Measurements from ENCODE around the gene LMTK2.
"Not testable (repeated sequence)": the region's sequence is repeated elsewhere in the genome, so short reads cannot be mapped to it uniquely, and the experiment has no call there.

The LMTK2 gene

GRCh38 chr7:98216941-98217622 is 110.4 kb downstream of the LMTK2 start:
- Histone ChIP-seq H3K27me3 (replicated peaks; ENCODE audit: control insufficient read depth, insufficient read depth, low read length) (no peaks in the 10 kb centered on the region), H3K9me3 (ENCODE audit: control insufficient read depth, low read length) (no peaks in the 10 kb centered on the region), H3K4me3 (ENCODE audit: low read length) (no peak overlapping the region), H3K4me1 (ENCODE audit: control insufficient read depth, insufficient read depth, low read length) (no peaks in the 10 kb centered on the region), H3K9ac (ENCODE audit: low read length) (no peak overlapping the region), H3K36me3 (ENCODE audit: control insufficient read depth, insufficient read depth, low read length, severe bottlenecking) (peaks cover 8% of the 10 kb centered on the region)
- no peak for DNase-seq (ENCODE audit: low read depth)

DNA sequence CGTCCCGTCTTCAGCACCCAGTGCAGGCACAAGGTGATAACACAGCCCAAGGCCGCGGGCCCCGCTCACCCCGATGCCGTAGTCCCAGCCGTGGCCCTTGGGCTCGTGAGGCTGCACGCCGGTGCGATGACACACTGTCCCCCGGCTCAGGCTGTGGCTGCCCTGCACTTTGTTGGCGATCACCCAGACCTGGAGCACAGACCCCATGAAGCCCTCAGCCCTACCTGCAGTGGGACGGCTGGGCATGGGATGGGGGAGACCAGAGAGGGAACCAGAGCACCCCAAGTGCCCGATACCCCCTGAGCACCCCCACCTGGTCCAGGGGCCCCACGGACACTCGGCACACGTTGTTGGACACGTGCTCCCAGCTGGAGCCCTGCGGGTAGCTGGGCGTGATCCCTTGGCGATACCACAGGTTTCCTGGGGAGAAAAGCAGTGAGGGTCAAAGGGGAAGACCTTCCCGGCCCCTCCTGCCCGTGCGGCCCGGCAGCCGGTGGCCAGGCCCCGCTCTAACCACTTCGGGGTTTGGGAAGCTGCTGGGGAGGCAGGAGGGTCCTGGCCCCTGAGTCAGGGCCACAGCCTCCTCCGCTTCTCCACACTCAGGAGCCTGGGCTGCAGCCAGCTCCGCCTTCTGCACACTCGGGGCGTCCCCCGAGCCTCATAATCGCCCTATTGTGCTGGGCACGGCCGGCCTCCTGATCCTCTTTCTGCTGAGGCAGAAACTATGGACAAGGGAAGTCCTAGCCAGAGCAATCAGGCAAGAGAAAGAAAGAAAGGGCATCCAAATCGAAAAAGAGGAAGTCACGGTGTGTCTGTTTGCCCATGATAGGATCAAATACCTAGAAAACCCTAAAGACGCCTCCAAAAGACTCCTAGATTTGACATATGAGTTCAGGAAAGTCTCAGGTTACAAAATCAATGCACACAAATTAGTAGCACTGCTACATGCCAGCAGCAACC is 111.2 kb downstream of the LMTK2 start:
- Histone ChIP-seq H3K4me1 (ENCODE audit: control insufficient read depth, insufficient read depth, low read length) (no peaks in the 10 kb centered on the region), H3K36me3 (ENCODE audit: control insufficient read depth, insufficient read depth, low read length, severe bottlenecking) (peaks cover 9% of the 10 kb centered on the region), H3K27me3 (replicated peaks; ENCODE audit: control insufficient read depth, insufficient read depth, low read length) (no peaks in the 10 kb centered on the region), H3K9ac (ENCODE audit: low read length) (no peak overlapping the region), H3K9me3 (ENCODE audit: control insufficient read depth, low read length) (no peaks in the 10 kb centered on the region), H3K4me3 (ENCODE audit: low read length) (no peak overlapping the region)
- no peak for DNase-seq (ENCODE audit: low read depth)

DNA sequence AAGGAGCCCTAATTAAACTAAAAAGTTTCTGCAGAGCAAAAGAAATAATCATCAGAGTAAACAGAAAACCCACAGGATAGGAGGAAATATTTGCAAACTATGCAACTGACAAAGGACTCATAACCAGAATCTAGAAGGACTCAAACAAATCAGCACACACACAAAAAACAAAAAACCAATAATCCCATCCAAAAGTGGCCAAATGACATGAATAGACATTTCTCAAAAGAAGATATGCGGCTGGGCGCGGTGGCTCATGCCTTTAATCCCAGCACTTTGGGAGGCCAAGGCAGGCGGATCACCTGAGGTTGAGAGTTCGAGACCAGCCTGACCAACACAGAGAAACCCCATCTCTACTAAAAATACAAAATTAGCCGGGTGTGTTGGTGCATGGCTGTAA is 112.7 kb downstream of the LMTK2 start:
- H3K9ac ChIP-seq (ENCODE audit: low read length); H3K27me3 ChIP-seq (replicated peaks; ENCODE audit: control insufficient read depth, insufficient read depth, low read length); H3K9me3 ChIP-seq (ENCODE audit: control insufficient read depth, low read length); H3K36me3 ChIP-seq (ENCODE audit: control insufficient read depth, insufficient read depth, low read length, severe bottlenecking); DNase-seq (ENCODE audit: low read depth); H3K4me3 ChIP-seq (ENCODE audit: low read length); H3K4me1 ChIP-seq (ENCODE audit: control insufficient read depth, insufficient read depth, low read length): not testable (repeated sequence)

DNA sequence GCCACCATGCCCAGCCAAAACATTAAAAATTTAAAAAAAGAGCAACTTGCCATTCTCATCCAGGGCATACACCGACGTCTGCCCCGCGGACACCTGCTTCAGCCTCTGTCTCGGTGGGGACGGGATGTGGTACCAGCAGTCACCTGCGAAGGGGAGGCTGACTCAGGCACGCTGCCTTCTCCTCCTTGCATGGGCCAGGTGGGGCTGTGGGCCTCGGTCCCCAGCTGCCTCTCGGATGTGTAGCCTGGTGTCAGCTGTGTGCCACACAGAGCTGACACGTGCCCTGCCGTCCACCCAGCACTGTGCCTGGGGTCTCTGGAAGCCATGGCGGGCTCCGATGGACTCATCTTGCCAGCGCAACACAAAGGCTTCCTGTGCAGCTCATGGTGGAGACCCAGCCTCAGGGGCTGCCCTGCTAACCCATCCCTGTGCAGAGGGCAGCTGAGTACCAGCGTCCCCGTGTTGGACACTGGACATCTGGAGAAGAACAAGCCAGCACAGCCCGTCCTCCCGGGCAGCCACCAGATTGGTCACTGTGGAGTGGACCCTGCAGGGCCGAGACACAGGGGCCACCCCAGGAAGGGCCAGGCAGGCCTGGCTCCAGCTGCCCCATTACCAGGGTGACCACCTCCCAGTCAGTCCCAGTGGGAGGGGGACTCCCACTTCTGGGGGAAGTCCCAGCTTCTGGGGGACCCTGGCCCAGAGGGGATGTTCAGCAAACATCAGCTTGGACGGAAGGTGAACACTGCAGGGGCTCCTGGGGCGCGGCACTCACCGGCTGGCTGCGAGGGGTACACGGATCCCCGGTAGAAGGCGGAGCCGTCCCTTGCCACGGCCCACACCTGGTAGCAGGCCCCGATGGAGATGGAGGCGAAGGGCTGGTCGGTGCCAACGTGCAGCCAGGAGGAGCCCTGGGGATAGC is 115.2 kb downstream of the LMTK2 start:
- Histone ChIP-seq H3K4me3 (ENCODE audit: low read length) (no peak overlapping the region), H3K9me3 (ENCODE audit: control insufficient read depth, low read length) (no peaks in the 10 kb centered on the region), H3K9ac (ENCODE audit: low read length) (no peak overlapping the region), H3K4me1 (ENCODE audit: control insufficient read depth, insufficient read depth, low read length) (no peaks in the 10 kb centered on the region), H3K36me3 (ENCODE audit: control insufficient read depth, insufficient read depth, low read length, severe bottlenecking) (peaks cover 11% of the 10 kb centered on the region), H3K27me3 (replicated peaks; ENCODE audit: control insufficient read depth, insufficient read depth, low read length) (no peaks in the 10 kb centered on the region)
- DNase-seq (ENCODE audit: low read depth) = no peak

DNA sequence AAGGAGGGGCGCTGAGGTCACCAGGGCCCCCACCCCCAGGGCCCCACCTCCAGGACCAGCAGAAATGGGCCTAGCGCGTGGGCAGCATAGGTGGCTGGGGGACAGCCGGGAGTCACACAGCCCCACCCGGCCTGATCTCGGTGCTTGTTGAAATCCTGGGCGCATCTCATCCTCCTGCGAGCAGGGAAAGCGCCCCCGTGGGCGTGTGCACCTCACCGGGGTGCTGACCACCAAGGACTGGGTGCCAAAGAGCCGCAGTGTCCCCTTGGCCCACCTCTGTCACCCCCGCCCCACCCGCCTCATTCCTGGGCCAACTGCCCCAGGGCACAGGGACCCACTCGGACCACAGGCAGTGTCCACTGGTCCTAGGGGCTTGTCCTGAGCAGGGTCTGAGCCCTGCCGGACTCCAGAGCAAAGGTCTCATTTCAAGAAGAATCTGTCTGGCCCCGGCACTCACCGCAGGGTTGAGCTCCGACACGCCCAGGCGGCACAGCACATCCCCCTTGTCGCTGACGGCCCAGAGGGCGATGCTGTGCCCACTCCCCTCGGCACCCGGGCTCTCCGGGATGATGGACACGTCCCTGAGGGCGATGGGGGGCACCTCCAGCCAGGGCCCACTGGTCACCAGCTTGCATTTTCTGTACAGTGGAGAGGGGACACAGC is 116.0 kb downstream of the LMTK2 start:
- Histone ChIP-seq H3K36me3 (ENCODE audit: control insufficient read depth, insufficient read depth, low read length, severe bottlenecking) (peaks cover 11% of the 10 kb centered on the region), H3K27me3 (replicated peaks; ENCODE audit: control insufficient read depth, insufficient read depth, low read length) (no peaks in the 10 kb centered on the region), H3K4me3 (ENCODE audit: low read length) (no peak overlapping the region), H3K9ac (ENCODE audit: low read length) (no peak overlapping the region), H3K4me1 (ENCODE audit: control insufficient read depth, insufficient read depth, low read length) (no peaks in the 10 kb centered on the region), H3K9me3 (ENCODE audit: control insufficient read depth, low read length) (no peaks in the 10 kb centered on the region)
- DNase-seq (ENCODE audit: low read depth) = no peak

DNA sequence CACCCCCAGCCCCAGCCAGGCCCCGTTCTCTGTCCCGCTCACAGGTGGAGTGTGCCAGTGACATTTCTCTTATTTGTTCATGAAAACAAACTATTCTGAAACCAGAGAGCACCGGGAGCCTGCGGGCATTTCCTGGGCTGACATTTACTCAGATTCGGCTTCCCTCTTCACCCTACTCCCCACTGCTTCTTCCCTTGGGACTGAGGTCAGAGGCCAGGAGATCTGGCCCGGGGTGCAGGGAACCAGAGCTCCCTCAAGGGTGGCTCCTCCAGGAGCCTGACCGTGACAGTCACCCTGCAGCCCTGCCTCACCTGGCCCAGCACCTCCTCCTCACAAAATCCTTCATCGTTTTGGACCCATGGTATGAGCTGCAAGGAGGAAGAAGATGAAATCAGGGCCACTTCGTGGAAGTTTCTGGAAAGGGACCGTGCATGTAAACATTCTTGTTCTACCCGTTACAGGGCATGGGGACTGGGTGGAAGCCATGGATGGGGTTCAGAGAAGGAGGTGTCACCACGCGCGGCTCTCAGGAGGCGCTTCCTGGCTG is 116.8 kb downstream of the LMTK2 start:
- H3K27me3 ChIP-seq (replicated peaks; ENCODE audit: control insufficient read depth, insufficient read depth, low read length) = no peaks in the 10 kb centered on the region
- H3K9me3 ChIP-seq (ENCODE audit: control insufficient read depth, low read length) = no peaks in the 10 kb centered on the region
- no peak overlapping the region for H3K4me3 ChIP-seq (ENCODE audit: low read length)
- H3K4me1 ChIP-seq (ENCODE audit: control insufficient read depth, insufficient read depth, low read length) = no peaks in the 10 kb centered on the region
- H3K36me3 ChIP-seq (ENCODE audit: control insufficient read depth, insufficient read depth, low read length, severe bottlenecking) = peaks cover 17% of the 10 kb centered on the region
- no peak overlapping the region for H3K9ac ChIP-seq (ENCODE audit: low read length)
- no peak for DNase-seq (ENCODE audit: low read depth)

DNA sequence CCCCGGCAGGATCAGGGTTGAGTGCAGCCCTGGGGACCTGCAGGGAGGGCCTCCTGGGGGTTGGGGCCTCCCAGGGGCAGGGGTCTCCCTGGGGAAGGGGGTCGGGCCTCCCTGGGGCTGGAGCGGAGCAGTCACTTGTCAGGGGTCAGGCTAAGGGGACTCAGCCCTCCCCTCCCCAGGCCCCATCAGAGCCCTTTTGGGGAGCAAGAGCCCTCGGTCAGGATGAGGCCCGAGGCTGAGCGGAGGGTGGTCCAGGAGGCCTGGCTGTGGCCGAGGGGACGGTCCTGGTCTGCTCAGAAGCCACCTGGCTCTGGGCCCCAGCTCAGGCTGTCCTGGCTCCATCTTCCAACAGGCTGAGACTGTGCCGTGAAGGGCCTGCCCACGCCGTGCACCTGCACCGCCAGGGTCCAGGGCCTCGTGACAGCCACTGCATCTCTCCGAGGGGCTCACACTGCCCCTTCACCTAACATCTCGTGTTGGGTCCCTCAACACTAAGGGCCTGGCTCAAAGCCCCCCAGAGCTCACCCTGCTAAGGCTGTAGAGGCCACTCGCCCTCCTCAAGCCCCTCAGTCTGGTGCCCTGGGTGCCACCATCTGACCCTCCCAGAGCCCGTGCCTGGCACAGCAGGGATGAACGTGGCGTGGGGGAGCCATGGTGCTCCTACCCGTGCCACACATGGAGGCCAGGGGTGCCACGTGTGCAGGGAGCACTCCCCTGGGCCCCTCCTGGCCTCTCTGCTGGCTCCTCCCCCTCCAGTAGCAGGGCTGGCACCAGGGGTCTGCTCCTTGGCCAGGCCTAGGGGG is 117.4 kb downstream of the LMTK2 start:
- Histone ChIP-seq H3K36me3 (ENCODE audit: control insufficient read depth, insufficient read depth, low read length, severe bottlenecking) (peaks cover 18% of the 10 kb centered on the region), H3K4me3 (ENCODE audit: low read length) (no peak overlapping the region), H3K9ac (ENCODE audit: low read length) (no peak overlapping the region), H3K4me1 (ENCODE audit: control insufficient read depth, insufficient read depth, low read length) (no peaks in the 10 kb centered on the region), H3K27me3 (replicated peaks; ENCODE audit: control insufficient read depth, insufficient read depth, low read length) (no peaks in the 10 kb centered on the region), H3K9me3 (ENCODE audit: control insufficient read depth, low read length) (no peaks in the 10 kb centered on the region)
- DNase-seq (ENCODE audit: low read depth) = no peak

GRCh38 chr7:98224701-98225181 is 118.1 kb downstream of the LMTK2 start:
- Histone ChIP-seq H3K36me3 (ENCODE audit: control insufficient read depth, insufficient read depth, low read length, severe bottlenecking) (peaks cover 20% of the 10 kb centered on the region), H3K4me1 (ENCODE audit: control insufficient read depth, insufficient read depth, low read length) (no peaks in the 10 kb centered on the region), H3K4me3 (ENCODE audit: low read length) (no peak overlapping the region), H3K27me3 (replicated peaks; ENCODE audit: control insufficient read depth, insufficient read depth, low read length) (no peaks in the 10 kb centered on the region), H3K9me3 (ENCODE audit: control insufficient read depth, low read length) (no peaks in the 10 kb centered on the region), H3K9ac (ENCODE audit: low read length) (no peak overlapping the region)
- no peak for DNase-seq (ENCODE audit: low read depth)

DNA sequence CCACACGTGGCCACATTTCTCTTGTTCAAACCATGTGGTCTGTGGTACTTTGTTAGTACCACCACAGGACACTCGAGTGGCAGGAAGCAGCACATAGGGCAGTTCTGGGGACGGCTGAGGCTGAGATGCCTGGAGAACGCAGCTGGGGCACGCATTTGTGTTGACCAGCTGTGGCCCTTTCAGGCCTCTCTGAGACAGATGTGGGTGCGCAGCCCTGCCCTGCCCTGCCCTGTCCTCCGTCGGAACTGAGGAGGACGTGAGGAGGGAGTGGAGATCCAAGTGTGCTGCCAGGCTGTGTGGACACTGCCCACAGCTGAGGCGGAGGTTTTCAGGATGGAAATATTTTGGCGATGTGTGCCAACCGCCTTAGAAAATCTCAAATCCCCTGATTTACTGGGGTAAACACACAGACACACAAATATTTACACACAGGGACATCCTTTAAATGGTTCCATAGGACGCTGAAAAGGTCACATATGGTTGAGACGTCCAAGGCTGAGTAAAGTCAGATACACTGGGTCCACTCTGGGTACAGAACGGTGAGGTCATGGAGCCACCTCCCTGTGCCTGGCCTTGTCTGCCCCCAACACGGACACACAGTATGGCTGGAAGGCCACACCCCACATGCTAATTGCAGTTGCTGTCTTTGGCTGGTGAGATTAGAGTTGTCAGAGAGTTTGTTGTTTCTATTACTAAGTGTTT is 119.4 kb downstream of the LMTK2 start:
- no peak for DNase-seq (ENCODE audit: low read depth)
- H3K4me1 ChIP-seq (ENCODE audit: control insufficient read depth, insufficient read depth, low read length) = no peaks in the 10 kb centered on the region
- H3K9ac ChIP-seq (ENCODE audit: low read length) = no peak overlapping the region
- no peaks in the 10 kb centered on the region for H3K27me3 ChIP-seq (replicated peaks; ENCODE audit: control insufficient read depth, insufficient read depth, low read length)
- H3K36me3 ChIP-seq (ENCODE audit: control insufficient read depth, insufficient read depth, low read length, severe bottlenecking) = peaks cover 20% of the 10 kb centered on the region
- H3K4me3 ChIP-seq (ENCODE audit: low read length) = no peak overlapping the region
- no peaks in the 10 kb centered on the region for H3K9me3 ChIP-seq (ENCODE audit: control insufficient read depth, low read length)
